ENCODE data around the gene APBB2. TPM values are rescaled to one million over a fixed set of nuclear protein-coding genes. Genes with fewer than 3 reads are reported as not detected.

The APBB2 gene
- total RNA-seq, 4 donors from 2014 or later = 12.2 to 29.2 (median 20.1) TPM

DNA sequence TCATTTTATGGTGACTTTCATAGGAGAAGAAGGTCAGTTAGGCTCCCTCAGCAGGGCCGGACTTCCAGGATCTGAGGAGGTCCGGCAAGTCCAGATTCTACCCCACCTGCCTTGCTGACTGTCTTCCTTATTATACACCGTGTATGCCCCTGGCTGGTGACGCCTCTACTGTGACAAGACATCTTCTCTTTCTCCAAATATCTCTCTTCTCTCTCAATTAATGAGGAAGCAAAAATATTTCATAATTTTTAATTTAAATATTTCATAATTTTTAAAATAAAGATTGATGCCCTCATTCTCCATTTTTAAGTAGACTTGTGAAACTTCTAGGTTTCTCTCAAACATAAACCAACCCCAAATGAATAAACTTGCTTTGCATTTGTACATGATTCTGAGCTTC, 262.1 kb downstream of the APBB2 start:
- WGBS, 2 donors = 70 to 92% methylated on average over 4 of the region's 4 CpGs
- DNase-seq = no peak
- H3K27ac ChIP-seq = no peak overlapping the region
- intact Hi-C loops (cut with DNase I) = no loop called here
- H3K4me1 ChIP-seq = peaks cover 0 to 20% (median 0%) of the 10 kb centered on the region in 3 donors
- no peak overlapping the region for H3K4me3 ChIP-seq
- no peaks in the 10 kb centered on the region for H3K9me3 ChIP-seq
- TF ChIP-seq POLR2A (IDR thresholded peaks at IDR 0.05) = no peak
- TF ChIP-seq, protein P1, sequence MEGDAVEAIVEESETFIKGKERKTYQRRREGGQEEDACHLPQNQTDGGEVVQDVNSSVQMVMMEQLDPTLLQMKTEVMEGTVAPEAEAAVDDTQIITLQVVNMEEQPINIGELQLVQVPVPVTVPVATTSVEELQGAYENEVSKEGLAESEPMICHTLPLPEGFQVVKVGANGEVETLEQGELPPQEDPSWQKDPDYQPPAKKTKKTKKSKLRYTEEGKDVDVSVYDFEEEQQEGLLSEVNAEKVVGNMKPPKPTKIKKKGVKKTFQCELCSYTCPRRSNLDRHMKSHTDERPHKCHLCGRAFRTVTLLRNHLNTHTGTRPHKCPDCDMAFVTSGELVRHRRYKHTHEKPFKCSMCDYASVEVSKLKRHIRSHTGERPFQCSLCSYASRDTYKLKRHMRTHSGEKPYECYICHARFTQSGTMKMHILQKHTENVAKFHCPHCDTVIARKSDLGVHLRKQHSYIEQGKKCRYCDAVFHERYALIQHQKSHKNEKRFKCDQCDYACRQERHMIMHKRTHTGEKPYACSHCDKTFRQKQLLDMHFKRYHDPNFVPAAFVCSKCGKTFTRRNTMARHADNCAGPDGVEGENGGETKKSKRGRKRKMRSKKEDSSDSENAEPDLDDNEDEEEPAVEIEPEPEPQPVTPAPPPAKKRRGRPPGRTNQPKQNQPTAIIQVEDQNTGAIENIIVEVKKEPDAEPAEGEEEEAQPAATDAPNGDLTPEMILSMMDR (IDR thresholded peaks at IDR 0.05) = no peak
- H3K27me3 ChIP-seq = no peaks in the 10 kb centered on the region
- no peaks in the 10 kb centered on the region for H3K36me3 ChIP-seq

DNA sequence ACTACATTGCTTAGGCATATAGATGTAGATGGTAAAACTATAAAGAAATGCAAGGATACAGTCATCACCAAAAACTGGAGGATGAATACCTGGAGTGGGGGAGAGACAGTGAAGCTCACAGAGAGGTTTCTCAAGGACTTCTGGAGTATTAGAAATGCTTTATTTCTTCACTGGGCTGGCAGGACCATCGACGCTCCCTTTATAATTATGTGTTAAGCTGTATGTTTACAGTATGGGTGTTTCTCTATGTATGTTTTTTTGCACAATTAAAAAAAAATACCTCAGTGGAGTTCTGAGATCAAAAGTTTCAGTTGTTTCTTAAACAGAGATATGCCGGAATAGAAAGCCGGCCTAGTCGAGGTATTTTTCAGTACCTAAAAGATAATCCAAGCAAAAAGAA, 263.3 kb downstream of the APBB2 start:
- no peaks in the 10 kb centered on the region for H3K27me3 ChIP-seq
- WGBS, 2 donors = 93 to 96% methylated on average over 5 of the region's 5 CpGs
- no peaks in the 10 kb centered on the region for H3K9me3 ChIP-seq
- no peak for DNase-seq
- peaks cover 0 to 17% (median 0%) of the 10 kb centered on the region in 3 donors for H3K4me1 ChIP-seq
- intact Hi-C loops (cut with DNase I) = no loop called here
- no peaks in the 10 kb centered on the region for H3K36me3 ChIP-seq
- no peak overlapping the region for H3K4me3 ChIP-seq
- H3K27ac ChIP-seq = no peak overlapping the region
- TF ChIP-seq, protein P1 (IDR thresholded peaks at IDR 0.05) = no peak
- TF ChIP-seq POLR2A (IDR thresholded peaks at IDR 0.05) = no peak

DNA sequence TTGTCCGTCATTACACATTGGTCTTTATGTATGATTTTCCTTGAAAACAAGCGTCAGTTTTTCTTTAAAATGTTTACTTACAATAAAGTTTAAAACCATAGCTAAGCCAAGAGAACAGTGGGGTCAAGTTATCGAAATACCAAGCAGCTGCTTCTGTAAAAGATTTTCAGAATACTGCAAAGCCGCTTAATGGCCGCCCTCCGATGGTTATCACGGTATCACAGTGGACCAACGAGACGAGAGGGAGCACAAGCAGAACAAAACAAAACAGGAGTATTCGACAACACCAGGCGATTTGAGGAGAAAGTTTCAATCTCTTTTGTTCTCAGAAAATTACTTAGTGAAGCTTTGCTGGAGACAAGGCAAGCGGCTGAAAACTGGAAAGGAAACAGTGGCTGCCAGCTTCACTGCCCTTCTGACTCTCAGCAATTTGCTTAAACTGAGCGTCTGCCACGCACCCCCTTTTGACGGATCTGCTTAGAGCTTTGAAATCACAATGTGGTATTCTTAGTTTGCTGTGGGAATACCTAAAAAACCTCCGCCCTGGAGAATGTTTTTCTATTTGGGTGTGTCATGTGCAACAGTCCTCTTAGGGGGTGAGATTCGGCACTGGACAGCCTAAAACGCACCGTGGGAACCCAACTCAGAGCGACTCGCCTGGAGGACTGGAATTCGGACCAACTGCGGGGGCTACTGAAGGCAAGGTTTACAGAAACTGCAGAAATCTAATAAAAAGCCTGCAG, 264.8 kb downstream of the APBB2 start:
- TF ChIP-seq, protein P1 (IDR thresholded peaks at IDR 0.05) = no peak
- no peak for TF ChIP-seq POLR2A (IDR thresholded peaks at IDR 0.05)
- 69 to 81% methylated on average over 19 to 23 of the region's 23 CpGs for WGBS, 2 donors
- Histone ChIP-seq H3K27me3 (no peaks in the 10 kb centered on the region), H3K4me1 (peaks cover 0 to 14% (median 0%) of the 10 kb centered on the region in 3 donors), H3K36me3 (peaks cover 0 to 3% (median 0%) of the 10 kb centered on the region in 3 donors), H3K4me3 (no peak overlapping the region), H3K27ac (peak overlapping the region in 2 of 4 donors; percentile 17 to 28), H3K9me3 (no peaks in the 10 kb centered on the region)
- no peak for DNase-seq
- intact Hi-C loops (cut with DNase I) = no loop called here

DNA sequence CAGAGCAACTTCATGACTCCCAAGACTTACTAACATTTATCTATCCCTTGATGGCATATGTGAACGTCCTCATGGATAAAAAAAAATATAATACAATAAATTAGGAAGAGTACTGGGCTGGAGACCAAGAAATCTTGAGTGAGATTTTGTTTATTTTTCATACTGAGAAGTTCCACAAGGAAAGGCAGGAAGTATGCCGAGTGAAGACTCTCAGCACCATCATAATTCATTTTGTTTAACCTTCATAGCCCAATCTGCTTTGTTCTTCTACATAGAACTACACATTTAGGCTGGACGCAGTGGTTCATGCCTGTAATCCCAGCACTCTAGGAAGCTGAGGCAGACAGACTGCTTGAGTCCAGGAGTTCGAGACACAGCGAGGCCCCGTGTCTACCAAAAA, 266.3 kb downstream of the APBB2 start:
- 51 to 68% methylated on average over 6 of the region's 6 CpGs for WGBS, 2 donors

DNA sequence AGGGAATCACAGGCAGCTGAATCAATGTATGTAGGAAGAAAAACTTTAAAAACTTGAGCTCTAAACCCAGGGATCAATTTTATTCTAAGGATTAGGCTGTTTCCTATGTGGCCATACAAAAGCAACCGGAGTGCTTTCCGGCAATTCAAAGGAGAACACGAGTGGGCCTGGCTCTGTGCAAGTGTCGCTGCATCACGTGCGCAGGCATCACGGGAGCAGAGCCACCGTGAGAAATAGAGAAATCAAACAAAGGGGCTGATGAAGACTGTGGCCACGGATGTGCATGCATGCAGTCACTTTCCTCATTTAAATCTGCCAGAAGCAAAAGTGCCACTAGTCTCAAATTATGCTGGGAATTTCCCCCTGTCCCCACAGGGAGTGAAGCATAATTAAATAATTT, 267.7 kb downstream of the APBB2 start:
- Histone ChIP-seq H3K27ac (no peak overlapping the region), H3K4me3 (no peak overlapping the region), H3K27me3 (no peaks in the 10 kb centered on the region), H3K4me1 (no peaks in the 10 kb centered on the region), H3K9me3 (no peaks in the 10 kb centered on the region), H3K36me3 (peaks cover 0 to 25% (median 0%) of the 10 kb centered on the region in 3 donors)
- WGBS, 2 donors = 76 to 86% methylated on average over 9 of the region's 9 CpGs
- intact Hi-C loops (cut with DNase I) = no loop called here
- DNase-seq = no peak
- TF ChIP-seq, protein P1 (IDR thresholded peaks at IDR 0.05) = no peak
- no peak for TF ChIP-seq POLR2A (IDR thresholded peaks at IDR 0.05)

More for the DNA sequence above, 266.3 kb downstream of the APBB2 start:
- DNase-seq = no peak
- TF ChIP-seq, protein P1 (IDR thresholded peaks at IDR 0.05) = no peak
- TF ChIP-seq POLR2A (IDR thresholded peaks at IDR 0.05) = no peak
- Histone ChIP-seq H3K27me3 (no peaks in the 10 kb centered on the region), H3K36me3 (peaks cover 0 to 13% (median 0%) of the 10 kb centered on the region in 3 donors), H3K4me1 (no peaks in the 10 kb centered on the region), H3K4me3 (no peak overlapping the region), H3K9me3 (no peaks in the 10 kb centered on the region), H3K27ac (no peak overlapping the region)
- intact Hi-C loops (cut with DNase I) = no loop called here
